Thyroid gland (tissue), 4 donors: ENCODE data around the gene OFD1.

Experiments used
- CTCF ChIP-seq, 6 experiments: fragments of 200-600 bp in 3 of 6; fragments of 450-650 bp in 3 of 6; sonication (generic) in 3 of 6; IDR thresholded peaks; one replicate each; pipeline ENCODE4 v1.5.1; 2016 to 2019; ENCODE audit warnings: antibody characterized with exemption in 6 of 6, mild to moderate bottlenecking in 2 of 6, inconsistent platforms in 1 of 6, moderate library complexity in 1 of 6
- POLR2A ChIP-seq, 2 donors: fragments of 450-650 bp; IDR thresholded peaks; one replicate each; pipeline ENCODE4 v1.6.1; 2017; ENCODE audit warnings: antibody characterized with exemption in 2 of 2, mild to moderate bottlenecking in 2 of 2, moderate library complexity in 1 of 2

DNA sequence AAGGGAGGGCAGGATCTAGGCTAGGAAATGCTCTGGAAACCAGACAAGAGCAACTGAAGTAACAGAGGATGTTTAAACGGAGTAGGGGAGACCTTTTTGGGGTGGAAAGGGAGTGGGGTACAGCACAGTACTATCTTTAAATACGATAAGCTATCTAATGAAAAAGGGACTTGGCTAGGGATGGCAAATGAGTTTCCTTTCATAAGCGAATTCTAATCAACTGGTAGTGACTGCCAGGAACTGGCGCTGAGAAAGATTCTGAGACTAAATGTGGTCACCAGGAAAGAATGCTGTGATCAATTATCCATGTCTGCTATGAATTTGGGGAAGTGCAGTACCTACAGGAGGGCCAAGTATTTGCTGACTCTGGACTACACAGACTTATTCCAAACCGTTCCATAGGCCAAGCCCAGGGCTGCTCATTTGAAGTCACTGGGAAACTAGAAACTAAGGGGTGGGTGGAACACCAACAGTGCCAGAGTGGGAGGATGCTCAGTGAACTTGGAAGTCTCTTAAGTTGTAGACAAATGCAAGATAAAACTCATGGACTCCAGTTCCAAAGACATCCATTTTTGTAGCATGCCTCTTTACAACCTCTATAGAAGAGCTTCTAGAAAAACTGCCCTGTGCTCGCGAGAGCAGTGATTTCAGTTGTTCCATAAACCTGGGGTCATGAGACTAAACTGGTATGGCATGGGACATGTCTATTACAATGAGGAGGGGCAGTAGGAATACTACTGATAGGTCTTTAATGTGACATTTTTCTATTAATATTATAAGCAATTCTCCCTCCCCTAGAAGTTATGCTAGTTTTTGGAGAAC lies 2.1 kb upstream of the OFD1 start:
- TF ChIP-seq CTCF (IDR thresholded peaks at IDR 0.05) (no peak), POLR2A (IDR thresholded peaks at IDR 0.05) (no peak)
